ENCODE results near the gene SLC35F1.

DNA sequence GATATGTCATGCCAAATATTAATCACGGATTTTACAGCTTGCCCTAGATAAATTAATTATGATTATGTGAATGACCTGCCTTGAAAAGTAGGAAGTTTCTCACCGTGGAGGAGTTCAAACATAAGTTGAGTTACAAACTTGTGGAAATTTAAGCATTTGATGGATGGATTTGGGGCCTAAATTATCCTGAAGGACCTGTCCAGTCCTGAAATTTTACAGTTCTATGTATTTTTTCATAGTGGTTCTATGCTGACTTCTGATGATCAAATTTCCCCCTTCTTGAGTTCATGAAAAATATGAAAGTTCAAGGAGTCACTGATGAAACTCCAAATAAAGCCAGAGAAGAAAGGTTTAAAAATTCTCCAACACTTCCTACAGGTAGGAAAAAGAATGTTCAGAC is 178.6 kb downstream of the SLC35F1 start:
- TF ChIP-seq CTCF (IDR thresholded peaks at IDR 0.05), result no peak
- TF ChIP-seq BHLHE40 (IDR thresholded peaks at IDR 0.05; ENCODE audit: low read depth, low read length), result no peak
- no peak for TF ChIP-seq SMC3 (IDR thresholded peaks at IDR 0.05)
- no peak for TF ChIP-seq ZNF302 (CRISPR knock-in tag; IDR thresholded peaks at IDR 0.05)
- no peak for TF ChIP-seq POLR2A (IDR thresholded peaks at IDR 0.05; ENCODE audit: low read length)
- no peak for TF ChIP-seq JUN (IDR thresholded peaks at IDR 0.05)
- no peak for TF ChIP-seq EP300 (IDR thresholded peaks at IDR 0.05)
- no peak for TF ChIP-seq MYC (IDR thresholded peaks at IDR 0.05; ENCODE audit: borderline replicate concordance, low read length)
- no peak for TF ChIP-seq FOSL2 (IDR thresholded peaks at IDR 0.05)
- TF ChIP-seq FOSL2 (CRISPR knock-in tag; IDR thresholded peaks at IDR 0.05), result no peak
- TF ChIP-seq FOXS1 (CRISPR knock-in tag; IDR thresholded peaks at IDR 0.05), result no peak
- no peak for TF ChIP-seq RNF2 (IDR thresholded peaks at IDR 0.05; ENCODE audit: borderline replicate concordance, low read depth)
- TF ChIP-seq, protein P1, sequence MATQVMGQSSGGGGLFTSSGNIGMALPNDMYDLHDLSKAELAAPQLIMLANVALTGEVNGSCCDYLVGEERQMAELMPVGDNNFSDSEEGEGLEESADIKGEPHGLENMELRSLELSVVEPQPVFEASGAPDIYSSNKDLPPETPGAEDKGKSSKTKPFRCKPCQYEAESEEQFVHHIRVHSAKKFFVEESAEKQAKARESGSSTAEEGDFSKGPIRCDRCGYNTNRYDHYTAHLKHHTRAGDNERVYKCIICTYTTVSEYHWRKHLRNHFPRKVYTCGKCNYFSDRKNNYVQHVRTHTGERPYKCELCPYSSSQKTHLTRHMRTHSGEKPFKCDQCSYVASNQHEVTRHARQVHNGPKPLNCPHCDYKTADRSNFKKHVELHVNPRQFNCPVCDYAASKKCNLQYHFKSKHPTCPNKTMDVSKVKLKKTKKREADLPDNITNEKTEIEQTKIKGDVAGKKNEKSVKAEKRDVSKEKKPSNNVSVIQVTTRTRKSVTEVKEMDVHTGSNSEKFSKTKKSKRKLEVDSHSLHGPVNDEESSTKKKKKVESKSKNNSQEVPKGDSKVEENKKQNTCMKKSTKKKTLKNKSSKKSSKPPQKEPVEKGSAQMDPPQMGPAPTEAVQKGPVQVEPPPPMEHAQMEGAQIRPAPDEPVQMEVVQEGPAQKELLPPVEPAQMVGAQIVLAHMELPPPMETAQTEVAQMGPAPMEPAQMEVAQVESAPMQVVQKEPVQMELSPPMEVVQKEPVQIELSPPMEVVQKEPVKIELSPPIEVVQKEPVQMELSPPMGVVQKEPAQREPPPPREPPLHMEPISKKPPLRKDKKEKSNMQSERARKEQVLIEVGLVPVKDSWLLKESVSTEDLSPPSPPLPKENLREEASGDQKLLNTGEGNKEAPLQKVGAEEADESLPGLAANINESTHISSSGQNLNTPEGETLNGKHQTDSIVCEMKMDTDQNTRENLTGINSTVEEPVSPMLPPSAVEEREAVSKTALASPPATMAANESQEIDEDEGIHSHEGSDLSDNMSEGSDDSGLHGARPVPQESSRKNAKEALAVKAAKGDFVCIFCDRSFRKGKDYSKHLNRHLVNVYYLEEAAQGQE (IDR thresholded peaks at IDR 0.05), result no peak
